Hematopoietic multipotent progenitor cell treated with erythropoietin and hydrocortisone succinate and interleukin-3 and kit ligand, for 15 days (in vitro differentiated cells): ENCODE measurements around the gene PLEKHM3.

Source experiments
- DNase-seq: peaks from one replicate; pipeline ENCODE4 v3.0.0-alpha.2; 2015; ENCODE audit warnings: low spot score

Gene PLEKHM3

DNA sequence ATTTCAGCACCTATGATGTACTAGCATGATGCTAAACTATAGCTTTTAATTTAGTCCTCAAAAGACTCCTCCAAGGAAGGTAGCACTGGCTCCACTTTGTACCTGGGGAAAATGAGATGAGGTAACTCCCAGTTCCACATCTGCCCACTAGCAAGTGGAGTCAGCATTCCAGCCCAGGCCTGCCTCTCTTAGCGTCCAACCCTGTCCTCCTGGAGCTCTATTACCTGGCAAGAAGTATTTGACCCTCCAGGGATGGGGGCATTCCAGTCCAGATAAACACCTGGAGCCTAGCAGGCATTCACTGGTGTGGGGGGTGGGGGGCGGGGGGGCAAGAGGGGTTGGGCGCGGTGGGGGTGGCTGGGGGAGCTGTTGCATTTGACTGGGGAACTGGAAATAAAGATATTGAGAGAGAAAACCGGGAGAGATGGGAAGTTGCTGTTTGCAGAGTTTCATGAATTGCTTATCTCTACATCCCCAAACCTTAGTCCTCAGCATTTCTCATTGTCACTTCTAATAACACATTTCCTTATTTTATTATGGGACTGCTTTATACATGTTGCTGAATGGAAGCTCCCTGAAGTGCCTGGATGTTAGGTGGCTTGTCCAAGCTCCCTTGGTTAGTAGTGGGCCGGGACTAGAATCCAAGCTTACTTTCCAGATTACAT is 233.6 kb downstream of the PLEKHM3 start:
- DNase-seq = no peak

DNA sequence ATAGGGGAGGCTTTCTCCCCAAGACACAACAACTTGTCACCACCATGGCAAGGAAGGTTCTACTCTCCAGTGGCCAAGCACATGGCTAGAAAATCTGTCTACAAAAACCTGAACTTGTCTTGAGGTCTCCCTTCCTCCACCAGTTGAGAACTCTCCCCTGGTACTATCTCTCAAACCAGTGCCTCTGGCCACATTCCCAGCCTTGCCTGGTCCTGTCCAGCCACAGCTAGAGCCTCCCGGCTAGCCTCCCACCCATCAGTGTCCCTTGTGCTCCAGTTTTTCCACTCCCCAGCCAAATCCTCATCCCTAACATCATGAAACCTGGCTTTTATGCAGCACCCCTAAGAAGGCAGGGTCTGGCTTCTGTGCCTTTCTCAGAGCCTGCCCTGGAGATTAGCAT is 234.4 kb downstream of the PLEKHM3 start:
- no peak for DNase-seq

DNA sequence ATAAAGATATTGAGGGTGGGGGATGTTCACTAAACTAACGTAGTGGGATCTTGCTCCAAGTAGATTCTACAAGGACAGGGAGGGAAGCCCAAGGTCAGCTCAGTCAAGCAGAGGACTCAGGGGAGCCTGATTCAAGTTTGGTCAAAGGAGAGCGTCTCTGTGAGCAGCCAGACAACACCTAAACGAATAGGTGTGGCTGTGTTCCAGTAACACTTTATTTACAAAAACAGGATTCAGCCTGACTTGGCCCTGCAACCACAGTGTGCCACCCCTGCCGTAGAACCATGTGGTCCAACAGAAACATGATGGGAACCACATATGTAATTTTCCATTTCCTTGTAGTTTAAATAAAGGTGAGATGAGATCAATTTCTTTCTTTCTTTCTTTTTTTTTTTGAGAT is 237.5 kb downstream of the PLEKHM3 start:
- no peak for DNase-seq

DNA sequence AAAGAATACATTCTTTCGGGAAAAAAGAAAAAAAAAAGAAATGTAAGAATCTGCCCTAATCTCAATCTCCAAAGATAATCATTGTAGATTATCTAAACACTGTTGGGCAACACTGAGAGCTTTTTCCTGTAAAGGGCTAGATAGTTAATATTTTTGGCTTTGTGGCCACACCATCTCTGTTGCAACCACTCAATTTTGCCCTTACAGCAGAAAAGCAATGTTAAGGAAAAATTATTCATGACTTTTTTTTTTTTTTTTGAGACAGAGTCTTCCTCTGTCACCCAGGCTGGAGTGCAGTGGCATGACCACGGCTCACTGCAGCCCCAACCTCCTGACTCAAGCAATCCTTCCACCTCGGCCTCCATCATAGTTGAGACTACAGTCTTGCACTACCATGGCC is 238.3 kb downstream of the PLEKHM3 start:
- no peak for DNase-seq

DNA sequence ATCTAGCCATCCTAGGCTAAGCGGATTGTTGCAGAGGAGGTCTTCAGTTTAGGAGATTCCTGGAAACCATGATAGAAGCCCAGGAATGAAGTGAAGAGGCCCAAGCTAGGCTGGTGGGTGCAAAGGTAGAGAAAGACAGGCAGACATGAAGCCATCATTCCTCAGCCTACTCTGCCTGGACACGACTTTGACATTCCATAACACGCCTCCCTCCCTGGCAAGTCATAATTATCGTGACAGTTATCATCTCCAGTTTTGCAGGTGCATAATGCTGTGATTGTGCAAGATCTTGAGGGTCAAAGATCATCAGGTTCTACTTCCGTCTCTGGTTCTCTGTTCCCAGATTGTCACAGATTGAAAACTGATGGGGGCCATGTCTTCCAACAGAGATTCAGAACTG is 240.4 kb downstream of the PLEKHM3 start:
- DNase-seq = no peak

DNA sequence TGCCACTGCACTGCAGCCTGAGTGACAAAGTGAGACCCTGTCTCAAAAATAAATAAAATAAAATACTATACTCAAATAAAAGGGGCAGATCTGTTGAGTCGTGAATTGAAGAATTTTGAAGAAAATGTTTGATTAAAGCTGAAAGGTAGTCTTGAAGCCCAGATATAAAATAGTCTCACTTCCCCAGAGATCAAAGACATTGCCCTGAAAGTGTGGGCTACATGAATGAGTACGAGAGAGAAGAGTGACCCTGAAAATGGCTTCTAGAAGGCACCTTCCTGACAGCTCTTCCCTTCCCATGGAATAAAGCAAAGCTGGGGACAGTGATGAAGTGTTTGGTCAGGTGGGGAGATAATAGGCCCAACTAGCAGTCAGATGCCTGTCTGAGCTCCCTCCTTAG is 241.8 kb downstream of the PLEKHM3 start:
- DNase-seq = no peak

DNA sequence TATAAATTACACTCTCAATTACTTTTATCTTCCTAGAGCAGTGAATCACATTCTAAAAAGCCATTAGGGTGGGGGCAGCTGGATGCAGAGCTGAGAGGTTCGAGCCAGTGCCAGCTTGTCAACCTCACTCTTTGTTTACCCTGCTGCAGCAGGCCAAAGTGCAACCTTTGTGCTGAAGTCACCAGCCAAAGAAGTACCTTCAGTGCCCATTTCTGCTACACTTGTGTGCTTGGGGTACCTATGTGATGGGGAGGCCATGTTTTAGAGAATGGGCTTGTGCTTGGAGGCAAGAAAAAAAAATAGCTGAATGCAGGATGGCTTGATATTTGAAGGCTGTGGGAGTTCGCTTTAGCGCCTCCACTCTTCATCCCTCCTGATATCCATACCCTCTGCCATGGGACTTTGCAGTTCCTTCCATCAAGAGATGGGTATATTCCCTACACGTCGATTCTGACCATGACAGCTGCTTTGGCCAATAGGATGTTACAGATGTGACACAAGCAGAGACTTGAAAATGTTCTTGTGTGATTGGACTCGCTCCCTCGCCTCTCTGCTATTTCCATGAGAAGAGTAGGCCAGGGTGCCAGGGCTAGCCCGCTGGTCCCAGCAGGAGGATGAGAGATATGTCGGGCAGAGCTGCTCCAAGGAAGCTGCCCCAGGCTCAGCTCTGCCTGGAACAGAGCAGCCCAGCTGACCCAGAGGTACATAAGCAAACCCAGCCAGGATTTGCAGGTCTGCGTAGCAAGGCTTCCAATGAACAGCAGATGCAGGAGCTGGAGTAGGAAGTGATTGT is 242.9 kb downstream of the PLEKHM3 start:
- no peak for DNase-seq

DNA sequence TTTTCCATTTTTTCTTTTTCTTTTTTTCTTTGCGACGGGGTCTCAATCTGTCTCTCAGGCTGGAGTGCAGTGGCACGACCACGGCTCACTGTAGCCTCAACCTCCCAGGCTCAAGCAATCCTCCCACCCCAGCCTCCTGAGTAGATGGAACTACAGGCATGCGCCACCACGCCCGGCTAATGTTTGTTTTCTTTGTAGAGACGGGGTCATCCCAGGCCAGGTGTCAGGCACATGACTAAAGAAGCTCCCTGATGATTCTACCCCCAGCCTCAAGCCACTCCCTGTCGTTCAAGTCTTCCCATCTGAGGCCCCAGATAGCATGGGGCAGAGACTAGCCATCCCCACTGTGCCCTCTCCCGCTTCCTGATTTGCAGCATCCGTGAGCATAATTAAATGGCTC is 245.8 kb downstream of the PLEKHM3 start:
- DNase-seq = no peak

DNA sequence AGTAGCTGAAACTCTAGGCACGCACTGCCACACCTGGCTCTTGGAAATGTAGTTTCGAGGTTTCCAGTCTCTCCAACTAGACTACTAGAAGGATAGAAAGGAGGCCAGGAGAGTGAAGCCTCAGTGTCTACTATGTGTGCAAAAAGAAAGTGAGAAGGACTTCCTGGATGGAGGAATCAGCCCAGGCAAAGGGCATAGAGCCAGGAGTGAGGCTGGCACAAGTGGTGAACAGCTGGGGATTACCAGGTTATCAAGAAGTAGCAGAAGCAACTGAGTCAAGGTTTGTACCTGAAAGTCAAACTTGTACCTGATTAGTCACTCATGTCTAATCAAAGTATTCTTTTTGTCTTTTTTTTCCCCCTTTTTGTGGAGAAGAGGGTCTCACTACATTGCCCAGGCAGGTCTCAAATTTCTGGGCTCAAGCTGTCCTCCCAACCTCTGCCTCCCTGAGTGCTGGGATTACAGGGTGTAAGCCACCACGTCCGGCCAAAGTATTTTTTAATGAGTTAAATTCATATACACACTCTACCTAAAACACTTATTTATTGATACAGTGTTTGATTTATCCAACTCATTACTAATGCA is 246.9 kb downstream of the PLEKHM3 start:
- no peak for DNase-seq

DNA sequence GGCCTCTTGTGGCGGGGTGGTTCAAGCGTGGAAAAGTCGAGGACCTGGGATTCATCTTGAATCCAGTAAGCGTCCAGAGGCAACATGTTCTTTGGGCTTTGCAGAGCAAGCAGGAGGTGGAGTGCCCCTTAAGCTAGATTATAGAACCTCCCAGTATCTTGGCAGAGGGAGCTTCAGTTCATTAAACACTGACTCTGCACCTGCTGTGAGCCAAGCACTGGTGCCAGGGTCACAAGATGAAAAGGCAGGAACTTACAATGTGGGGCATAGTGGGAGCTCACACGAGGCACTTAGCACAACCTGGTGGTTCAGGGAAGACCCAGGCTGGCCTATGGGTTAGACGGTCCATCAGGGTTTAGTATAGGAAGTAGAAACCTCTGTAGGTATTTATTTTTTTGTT is 248.2 kb downstream of the PLEKHM3 start:
- DNase-seq = no peak

DNA sequence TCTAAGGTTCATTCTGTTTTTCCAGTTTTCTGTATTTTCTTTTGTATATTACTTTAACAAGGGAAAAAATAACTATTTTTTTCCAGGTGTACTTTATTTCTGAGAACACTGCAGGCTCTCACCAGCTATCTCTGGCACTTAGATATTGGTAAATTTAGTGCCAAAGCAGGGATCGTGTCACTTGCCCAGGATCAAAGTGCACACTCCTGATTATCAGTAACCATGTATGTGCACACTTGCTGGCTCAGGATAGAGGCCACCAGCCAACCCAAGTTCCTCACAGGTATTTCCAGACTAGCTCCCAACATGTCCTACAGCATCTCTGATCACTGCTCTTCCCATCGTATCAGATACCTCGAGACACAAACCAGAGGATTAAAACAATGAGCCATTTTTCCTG is 249.9 kb downstream of the PLEKHM3 start:
- DNase-seq = no peak

DNA sequence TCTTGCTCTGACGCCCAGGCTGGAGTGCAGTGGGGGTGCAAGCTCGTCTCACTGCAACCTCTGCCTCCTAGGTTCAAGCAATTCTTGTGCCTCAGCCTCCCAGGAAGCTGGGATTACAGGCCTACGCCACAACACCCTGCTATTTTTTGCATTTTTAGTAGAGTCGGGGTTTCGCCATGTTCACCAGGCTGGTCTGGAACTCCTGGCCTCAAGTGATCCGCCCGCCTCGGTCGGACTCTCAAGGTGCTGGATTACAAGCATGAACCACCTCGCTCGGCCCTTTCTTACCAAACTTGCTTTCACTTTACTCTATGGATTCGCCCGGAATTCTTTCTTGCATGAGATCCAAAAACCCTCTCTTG is 252.5 kb downstream of the PLEKHM3 start:
- DNase-seq = no peak

DNA sequence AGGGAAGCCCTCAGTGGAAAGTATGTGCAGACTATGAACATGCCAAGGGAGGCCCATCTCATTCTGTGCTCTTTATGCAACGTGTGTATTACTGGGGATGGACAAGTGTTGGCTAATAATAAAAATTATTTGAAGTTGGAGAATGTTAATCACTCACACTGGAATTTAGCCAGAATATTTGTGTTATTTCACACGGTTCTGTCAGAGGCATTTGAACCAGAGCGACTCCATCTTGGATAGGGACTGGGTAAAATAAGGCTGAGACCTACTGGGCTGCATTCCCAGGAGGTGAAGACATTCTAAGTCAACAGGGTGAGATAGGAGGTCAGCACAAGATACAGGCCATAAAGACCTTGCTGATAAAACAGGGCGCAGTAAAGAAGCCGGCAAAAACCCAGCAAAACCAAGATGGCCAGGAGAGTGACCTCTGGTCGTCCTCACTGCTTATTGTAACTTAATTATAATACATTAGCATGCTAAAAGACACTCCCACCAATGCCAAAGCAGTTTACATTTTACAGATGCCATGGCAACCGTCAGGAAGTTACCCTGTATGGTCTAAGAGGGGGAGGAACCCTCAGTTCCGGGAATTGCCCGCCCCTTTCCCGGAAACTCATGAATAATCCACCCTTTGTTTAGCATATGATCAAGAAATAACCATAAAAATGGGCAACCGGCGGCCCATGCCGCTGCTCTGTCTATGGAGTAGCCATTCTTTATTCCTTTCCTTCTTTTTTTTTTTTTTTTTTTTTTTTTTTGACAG is 253.1 kb downstream of the PLEKHM3 start:
- peak; percentile 66 for DNase-seq

DNA sequence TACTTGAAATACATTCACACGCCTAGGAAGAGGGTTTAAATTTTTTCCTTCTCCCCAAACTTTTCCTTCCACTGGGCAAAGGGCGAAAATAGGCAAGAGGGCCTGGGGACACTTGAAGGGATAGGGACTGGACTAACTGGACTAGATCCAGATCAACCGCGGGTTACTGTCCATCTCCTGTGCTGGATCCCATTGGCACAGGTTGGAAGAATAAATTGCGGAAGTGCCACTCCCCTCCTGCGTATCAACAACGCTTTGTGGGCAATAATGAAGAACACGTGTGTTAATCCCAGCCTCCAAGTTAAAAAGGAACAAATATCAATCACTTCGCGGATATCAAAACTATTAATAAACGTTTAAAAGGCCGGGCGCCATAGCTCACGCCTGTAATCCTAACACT is 253.9 kb downstream of the PLEKHM3 start:
- DNase-seq = no peak
